HEK293 (cell line): ENCODE results near the gene ADSL.

Experiments used
- CTCF ChIA-PET: fragments of 350-600 bp; formaldehyde crosslinking; extraction: SDS; loops from one replicate; lab custom pipeline; 2021; ENCODE audit warnings: antibody characterized with exemption; lab: Yijun Ruan, JAX
- POLR2A ChIA-PET: fragments of 300-600 bp; formaldehyde crosslinking; extraction: SDS; loops from one replicate; lab custom pipeline; 2020; ENCODE audit warnings: antibody characterized with exemption, inconsistent platforms; lab: Yijun Ruan, JAX
- H3K27ac ChIP-seq: fragments of 200-500 bp; sonication (Bioruptor generic); 2 replicates; pipeline ENCODE4 v1.5.1; 2014; ENCODE audit warnings: low read depth, low read length, control low read depth, inconsistent platforms; ENCODE audit errors: extremely low read depth
- H3K36me3 ChIP-seq, 2 experiments: fragments of 200-500 bp in 1 of 2; sonication (Bioruptor generic) in 1 of 2; 1 replicate in 1 of 2; 2 replicates in 1 of 2; pipeline ENCODE4 v1.5.1; 2014 to 2017; ENCODE audit warnings: inconsistent platforms in 2 of 2, low read length in 2 of 2; ENCODE audit not compliant: control insufficient read depth in 2 of 2, insufficient read depth in 1 of 2
- H3K4me1 ChIP-seq: fragments of 200-500 bp; sonication (Bioruptor generic); 2 replicates; pipeline ENCODE4 v1.5.1; 2014; ENCODE audit warnings: mild to moderate bottlenecking, low read length, inconsistent platforms; ENCODE audit not compliant: control insufficient read depth, insufficient read depth
- H3K4me3 ChIP-seq: 2 replicates; pipeline ENCODE4 v1.5.1; 2011; ENCODE audit warnings: low read depth, mild to moderate bottlenecking, control low read depth, low read length, moderate library complexity
- H3K9me3 ChIP-seq: fragments of 200-500 bp; sonication (Bioruptor generic); 2 replicates; pipeline ENCODE4 v1.5.1; 2014; ENCODE audit warnings: low read depth, low read length, inconsistent platforms; ENCODE audit not compliant: control insufficient read depth, insufficient read depth
- BCL6B ChIP-seq: fragments of 450-650 bp; formaldehyde crosslinking; IDR thresholded peaks from 2 replicates; pipeline ENCODE4 v1.5.1; 2017; ENCODE audit warnings: missing biosample characterization, missing genetic modification characterization
- CTCF ChIP-seq: fragments of 450-650 bp; formaldehyde crosslinking; IDR thresholded peaks from 2 replicates; pipeline ENCODE4 v1.5.1; 2016; ENCODE audit warnings: missing biosample characterization, missing genetic modification characterization
- GLIS1 ChIP-seq: fragments of 450-650 bp; formaldehyde crosslinking; IDR thresholded peaks from 2 replicates; pipeline ENCODE4 v1.5.1; 2016; ENCODE audit warnings: missing biosample characterization, missing genetic modification characterization
- HIC1 ChIP-seq: fragments of 450-650 bp; formaldehyde crosslinking; IDR thresholded peaks from 2 replicates; pipeline ENCODE4 v1.5.1; 2016; ENCODE audit warnings: missing biosample characterization, missing genetic modification characterization
- HOXD13 ChIP-seq: sonication (generic); formaldehyde crosslinking; IDR thresholded peaks from 2 replicates; pipeline ENCODE4 v1.8.0; 2022; ENCODE audit warnings: missing genetic modification reagents, borderline replicate concordance
- KLF16 ChIP-seq: fragments of 450-650 bp; formaldehyde crosslinking; IDR thresholded peaks from 2 replicates; pipeline ENCODE4 v1.5.1; 2017; ENCODE audit warnings: missing biosample characterization, missing genetic modification characterization
- KLF9 ChIP-seq: fragments of 450-650 bp; formaldehyde crosslinking; IDR thresholded peaks from 2 replicates; pipeline ENCODE4 v1.5.1; 2016; ENCODE audit warnings: missing biosample characterization, missing genetic modification characterization, low read depth
- PRDM1 ChIP-seq: fragments of 450-650 bp; formaldehyde crosslinking; IDR thresholded peaks from 2 replicates; pipeline ENCODE4; 2016; ENCODE audit warnings: missing biosample characterization, missing genetic modification characterization
- SP2 ChIP-seq: fragments of 450-650 bp; formaldehyde crosslinking; IDR thresholded peaks from 2 replicates; pipeline ENCODE4 v1.5.1; 2016; ENCODE audit warnings: missing biosample characterization, missing genetic modification characterization
- ZNF121 ChIP-seq: fragments of 450-650 bp; formaldehyde crosslinking; IDR thresholded peaks from 2 replicates; pipeline ENCODE4 v1.5.1; 2016; ENCODE audit warnings: missing biosample characterization, missing genetic modification characterization
- ZNF132 ChIP-seq: fragments of 450-650 bp; formaldehyde crosslinking; IDR thresholded peaks from 2 replicates; pipeline ENCODE4 v1.5.1; 2017; ENCODE audit warnings: missing biosample characterization, missing genetic modification characterization, borderline replicate concordance
- ZNF140 ChIP-seq: fragments of 450-650 bp; formaldehyde crosslinking; IDR thresholded peaks from 2 replicates; pipeline ENCODE4 v1.5.1; 2016; ENCODE audit warnings: missing biosample characterization, missing genetic modification characterization
- ZNF148 ChIP-seq: fragments of 450-650 bp; formaldehyde crosslinking; IDR thresholded peaks from 2 replicates; pipeline ENCODE4 v1.5.0; 2017; ENCODE audit warnings: missing biosample characterization, missing genetic modification characterization, borderline replicate concordance
- ZNF16 ChIP-seq: fragments of 450-650 bp; formaldehyde crosslinking; IDR thresholded peaks from 2 replicates; pipeline ENCODE4 v1.5.1; 2016; ENCODE audit warnings: low read depth, missing biosample characterization, missing genetic modification characterization
- ZNF19 ChIP-seq: fragments of 450-650 bp; formaldehyde crosslinking; IDR thresholded peaks from 2 replicates; pipeline ENCODE4; 2016; ENCODE audit warnings: missing biosample characterization, missing genetic modification characterization, low read depth
- ZNF214 ChIP-seq: fragments of 450-650 bp; formaldehyde crosslinking; IDR thresholded peaks from 2 replicates; pipeline ENCODE4 v1.5.1; 2017; ENCODE audit warnings: missing biosample characterization, mild to moderate bottlenecking, missing genetic modification characterization, borderline replicate concordance
- ZNF239 ChIP-seq: fragments of 450-650 bp; formaldehyde crosslinking; IDR thresholded peaks from 2 replicates; pipeline ENCODE4 v1.5.1; 2016; ENCODE audit warnings: missing biosample characterization, missing genetic modification characterization
- ZNF280C ChIP-seq: fragments of 450-650 bp; formaldehyde crosslinking; IDR thresholded peaks from 2 replicates; pipeline ENCODE4 v1.5.1; 2016; ENCODE audit warnings: missing biosample characterization, missing genetic modification characterization
- ZNF335 ChIP-seq: fragments of 450-650 bp; formaldehyde crosslinking; conservative IDR thresholded peaks from 2 replicates; pipeline ENCODE4 v1.5.1; 2016; ENCODE audit warnings: missing biosample characterization, missing genetic modification characterization
- ZNF530 ChIP-seq: fragments of 450-650 bp; formaldehyde crosslinking; IDR thresholded peaks from 2 replicates; pipeline ENCODE4 v1.5.1; 2016; ENCODE audit warnings: low read depth, missing biosample characterization, missing genetic modification characterization
- ZNF629 ChIP-seq: fragments of 450-650 bp; formaldehyde crosslinking; IDR thresholded peaks from 2 replicates; pipeline ENCODE4 v1.5.1; 2017; ENCODE audit warnings: missing biosample characterization, missing genetic modification characterization
- ZNF692 ChIP-seq: fragments of 450-650 bp; formaldehyde crosslinking; IDR thresholded peaks from 2 replicates; pipeline ENCODE4 v1.5.1; 2016; ENCODE audit warnings: missing biosample characterization, missing genetic modification characterization
- ZNF777 ChIP-seq: fragments of 450-650 bp; formaldehyde crosslinking; IDR thresholded peaks from 2 replicates; pipeline ENCODE4 v1.5.1; 2017; ENCODE audit warnings: missing biosample characterization, missing genetic modification characterization, borderline replicate concordance
- ZNF792 ChIP-seq: fragments of 450-650 bp; formaldehyde crosslinking; IDR thresholded peaks from 2 replicates; pipeline ENCODE4 v1.5.1; 2016; ENCODE audit warnings: missing biosample characterization, missing genetic modification characterization

ADSL gene

GRCh38 chr22:40399621-40400020, 53.3 kb downstream of the ADSL start (continued):
- TF ChIP-seq ZNF692 (tag by site-specific recombination), result no peak
- no peak for TF ChIP-seq ZNF777 (tag by site-specific recombination)
- no peak for TF ChIP-seq ZNF19 (tag by site-specific recombination)
- no peak for TF ChIP-seq ZNF280C (tag by site-specific recombination)
- TF ChIP-seq BCL6B (tag by site-specific recombination), result no peak
- TF ChIP-seq ZNF239, result no peak
- no peak for TF ChIP-seq ZNF132
- no peak for TF ChIP-seq GLIS1 (tag by site-specific recombination)
- TF ChIP-seq ZNF629 (tag by site-specific recombination), result no peak
- no peak for TF ChIP-seq ZNF140
- TF ChIP-seq PRDM1 (tag by site-specific recombination), result no peak

GRCh38 chr22:40400159-40400558, 53.9 kb downstream of the ADSL start:
- CTCF ChIA-PET, result interaction anchor here (0.7 to 1.7 kb wide), 4 partner anchors 12 to 461 kb away, joined by 3 to 9 read pairs (median 4); no protein-coding TSS in a partner anchor
- no peak overlapping the region for H3K27ac ChIP-seq
- H3K9me3 ChIP-seq, result no peaks in the 10 kb centered on the region
- TF ChIP-seq ZNF148 (tag by site-specific recombination) (no peak), ZNF530 (no peak), HIC1 (no peak), ZNF335 (tag by site-specific recombination) (no peak), ZNF140 (no peak), ZNF792 (tag by site-specific recombination) (no peak), CTCF (tag by site-specific recombination) (no peak), HOXD13 (CRISPR knock-in tag) (no peak), PRDM1 (tag by site-specific recombination) (no peak), SP2 (tag by site-specific recombination) (no peak), ZNF121 (tag by site-specific recombination) (no peak), KLF16 (tag by site-specific recombination) (no peak), ZNF214 (tag by site-specific recombination) (no peak), KLF9 (tag by site-specific recombination) (no peak), ZNF16 (tag by site-specific recombination) (no peak)
- POLR2A ChIA-PET, result no interaction called here
- H3K4me1 ChIP-seq, result peaks cover 5% of the 10 kb centered on the region
- H3K4me3 ChIP-seq, result no peak overlapping the region
- peaks cover 33 to 61% of the 10 kb centered on the region in 2 experiments for H3K36me3 ChIP-seq
